Tibial artery (tissue), 4 donors: ENCODE results near the gene SCART1.

ENCODE experiments used
- DNase-seq, 2 donors: peaks; one replicate each; pipeline ENCODE4 v3.0.0-alpha.2; 2019
- H3K27ac ChIP-seq, 2 donors: fragments of 200-600 bp; sonication (generic) in 1 of 2; 1 replicate in 1 of 2; 2 replicates in 1 of 2; pipeline ENCODE4 v1.5.1; 2018 to 2019; ENCODE audit warnings: mild to moderate bottlenecking in 1 of 2
- H3K27me3 ChIP-seq, 2 donors: fragments of 200-600 bp; sonication (generic) in 1 of 2; one replicate each; pipeline versions ENCODE4 v1.5.1 to v1.6.0; 2016 to 2019
- H3K36me3 ChIP-seq, 3 donors: fragments of 200-600 bp; sonication (generic) in 2 of 3; one replicate each; pipeline ENCODE4 v1.5.1; 2016 to 2019; ENCODE audit warnings: mild to moderate bottlenecking in 2 of 3
- H3K4me1 ChIP-seq, 4 donors: fragments of 200-600 bp; sonication (generic) in 2 of 4; 1 replicate in 3 of 4; 2 replicates in 1 of 4; pipeline ENCODE4 v1.5.1; 2016 to 2019
- H3K4me3 ChIP-seq, 2 donors: fragments of 200-600 bp; sonication (generic) in 1 of 2; 1 replicate in 1 of 2; 2 replicates in 1 of 2; pipeline ENCODE4 v1.5.1; 2018 to 2019; ENCODE audit warnings: mild to moderate bottlenecking in 2 of 2
- H3K9me3 ChIP-seq, 3 donors: fragments of 200-600 bp; sonication (generic) in 1 of 3; one replicate each; pipeline ENCODE4 v1.5.1; 2016 to 2019
- intact Hi-C: fragments of 100-400 bp; cut with DNase I; formaldehyde crosslinking; loops from one replicate; pipeline ENCODE4 v1.15.0; 2023; ENCODE audit warnings: low total_unique reads
- TF ChIP-seq, protein P1 (sequence below), 2 experiments: fragments of 200-600 bp in 1 of 2; fragments of 450-650 bp in 1 of 2; IDR thresholded peaks; one replicate each; pipeline ENCODE4 v1.5.1; 2017 to 2019; ENCODE audit warnings: antibody characterized with exemption in 2 of 2, mild to moderate bottlenecking in 1 of 2, moderate library complexity in 1 of 2

Gene SCART1

DNA sequence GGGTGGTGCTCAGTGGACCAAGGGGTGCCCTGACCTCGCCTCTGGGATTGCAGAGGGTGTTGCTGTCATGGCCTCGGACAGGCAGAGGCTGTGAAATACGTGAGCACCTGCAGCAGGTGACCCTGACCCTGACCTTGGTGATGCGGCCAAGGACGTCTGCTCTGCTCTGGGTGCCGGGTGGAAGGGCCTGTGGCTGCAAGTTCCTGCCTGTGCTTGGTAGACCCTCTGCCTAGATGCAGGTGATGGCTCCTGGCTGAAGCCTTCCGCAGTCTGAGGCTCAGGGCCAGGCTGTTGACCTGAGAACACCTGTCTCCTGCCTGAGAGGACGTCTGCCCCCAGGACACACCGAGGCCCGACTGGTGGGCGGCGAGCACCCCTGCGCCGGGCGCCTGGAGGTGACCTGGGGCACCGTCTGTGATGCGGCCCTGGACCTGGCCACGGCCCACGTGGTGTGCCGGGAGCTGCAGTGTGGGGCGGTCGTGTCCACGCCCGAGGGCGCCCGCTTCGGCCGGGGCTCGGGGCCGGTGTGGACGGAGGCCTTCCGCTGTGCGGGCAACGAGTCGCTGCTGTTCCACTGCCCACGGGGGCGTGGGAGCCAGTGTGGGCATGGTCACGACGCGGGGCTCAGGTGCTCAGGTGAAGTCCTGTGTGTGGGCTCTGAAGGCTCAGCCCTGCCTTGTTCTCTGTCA is 4.4 kb downstream of the SCART1 start:
- no peaks in the 10 kb centered on the region for H3K9me3 ChIP-seq
- no peak overlapping the region for H3K27ac ChIP-seq
- no peaks in the 10 kb centered on the region for H3K4me1 ChIP-seq
- H3K27me3 ChIP-seq: no peaks in the 10 kb centered on the region
- TF ChIP-seq, protein P1, sequence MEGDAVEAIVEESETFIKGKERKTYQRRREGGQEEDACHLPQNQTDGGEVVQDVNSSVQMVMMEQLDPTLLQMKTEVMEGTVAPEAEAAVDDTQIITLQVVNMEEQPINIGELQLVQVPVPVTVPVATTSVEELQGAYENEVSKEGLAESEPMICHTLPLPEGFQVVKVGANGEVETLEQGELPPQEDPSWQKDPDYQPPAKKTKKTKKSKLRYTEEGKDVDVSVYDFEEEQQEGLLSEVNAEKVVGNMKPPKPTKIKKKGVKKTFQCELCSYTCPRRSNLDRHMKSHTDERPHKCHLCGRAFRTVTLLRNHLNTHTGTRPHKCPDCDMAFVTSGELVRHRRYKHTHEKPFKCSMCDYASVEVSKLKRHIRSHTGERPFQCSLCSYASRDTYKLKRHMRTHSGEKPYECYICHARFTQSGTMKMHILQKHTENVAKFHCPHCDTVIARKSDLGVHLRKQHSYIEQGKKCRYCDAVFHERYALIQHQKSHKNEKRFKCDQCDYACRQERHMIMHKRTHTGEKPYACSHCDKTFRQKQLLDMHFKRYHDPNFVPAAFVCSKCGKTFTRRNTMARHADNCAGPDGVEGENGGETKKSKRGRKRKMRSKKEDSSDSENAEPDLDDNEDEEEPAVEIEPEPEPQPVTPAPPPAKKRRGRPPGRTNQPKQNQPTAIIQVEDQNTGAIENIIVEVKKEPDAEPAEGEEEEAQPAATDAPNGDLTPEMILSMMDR (IDR thresholded peaks at IDR 0.05): no peak
- intact Hi-C loops: no loop called here
- no peak overlapping the region for H3K4me3 ChIP-seq
- peak in 1 of 2 donors; percentile 55 for DNase-seq
- H3K36me3 ChIP-seq: peaks cover 0 to 37% (median 5%) of the 10 kb centered on the region in 3 donors

DNA sequence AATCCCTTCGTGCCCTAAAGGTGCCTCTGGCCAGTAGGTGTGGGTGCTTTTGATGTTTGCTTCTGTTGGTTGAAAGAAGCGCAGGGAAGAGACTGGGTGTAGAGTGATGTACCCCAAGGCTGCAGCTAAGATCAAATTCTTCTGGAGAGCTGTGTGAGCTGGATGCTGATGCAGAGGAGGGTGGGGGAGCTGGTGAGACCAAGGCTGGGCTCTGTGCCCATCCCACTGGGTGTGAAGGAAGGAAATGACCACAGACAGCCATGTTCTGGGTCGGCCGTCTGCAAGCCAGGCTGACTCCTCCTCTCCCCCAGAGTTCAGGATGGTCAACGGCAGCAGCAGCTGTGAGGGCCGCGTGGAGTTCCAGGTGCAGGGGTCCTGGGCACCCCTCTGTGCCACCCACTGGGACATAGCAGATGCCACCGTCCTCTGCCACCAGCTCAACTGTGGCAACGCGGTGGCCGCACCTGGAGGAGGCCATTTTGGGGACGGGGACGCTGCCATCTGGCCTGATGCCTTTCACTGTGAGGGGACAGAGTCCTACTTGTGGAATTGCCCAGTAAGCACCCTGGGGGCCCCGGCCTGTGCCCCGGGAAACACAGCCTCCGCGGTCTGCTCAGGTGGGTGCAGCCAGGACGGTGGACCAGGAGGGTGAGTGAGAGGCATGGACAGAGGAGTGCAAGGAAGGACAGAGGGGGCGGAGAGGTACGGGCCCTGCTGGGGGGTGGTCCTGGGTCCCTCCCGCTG is 5.1 kb downstream of the SCART1 start:
- H3K36me3 ChIP-seq: peaks cover 0 to 38% (median 5%) of the 10 kb centered on the region in 3 donors
- no peaks in the 10 kb centered on the region for H3K4me1 ChIP-seq
- no peaks in the 10 kb centered on the region for H3K9me3 ChIP-seq
- no peak overlapping the region for H3K27ac ChIP-seq
- no peaks in the 10 kb centered on the region for H3K27me3 ChIP-seq
- DNase-seq: peak in 1 of 2 donors; percentile 61
- H3K4me3 ChIP-seq: no peak overlapping the region
- intact Hi-C loops: no loop called here
- TF ChIP-seq, protein P1 (IDR thresholded peaks at IDR 0.05): no peak

DNA sequence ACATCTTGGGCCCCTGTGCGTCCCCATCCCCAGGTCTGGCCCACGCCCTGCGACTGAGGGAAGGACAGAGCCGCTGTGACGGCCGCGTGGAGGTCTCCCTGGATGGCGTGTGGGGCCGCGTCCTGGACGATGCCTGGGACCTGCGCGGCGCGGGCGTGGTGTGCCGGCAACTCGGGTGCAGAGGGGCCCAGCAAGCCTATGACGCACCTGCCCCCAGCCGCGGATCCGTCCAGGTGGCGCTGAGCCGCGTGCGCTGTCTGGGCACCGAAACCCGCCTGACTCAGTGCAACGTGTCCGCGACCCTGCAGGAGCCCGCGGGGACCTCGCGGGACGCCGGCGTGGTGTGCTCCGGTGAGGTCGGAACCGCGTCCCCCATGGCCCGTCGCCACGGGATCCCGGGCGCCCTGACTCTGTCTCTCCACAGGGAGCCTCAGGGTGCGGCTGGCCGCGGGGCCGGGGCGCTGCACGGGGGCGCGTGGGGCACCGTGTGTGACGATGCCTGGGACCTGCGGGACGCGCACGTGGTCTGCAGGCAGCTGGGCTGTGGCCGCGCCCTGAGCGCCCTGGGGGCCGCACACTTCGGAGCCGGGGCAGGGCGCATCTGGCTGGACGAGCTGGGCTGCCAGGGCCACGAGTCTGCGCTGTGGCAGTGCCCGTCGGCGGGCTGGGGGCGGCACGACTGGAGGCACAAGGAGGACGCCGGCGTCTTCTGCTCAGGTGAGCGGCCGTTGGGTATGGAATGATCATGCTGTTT is 5.9 kb downstream of the SCART1 start:
- H3K9me3 ChIP-seq: no peaks in the 10 kb centered on the region
- TF ChIP-seq, protein P1 (IDR thresholded peaks at IDR 0.05): no peak
- H3K27me3 ChIP-seq: no peaks in the 10 kb centered on the region
- H3K4me1 ChIP-seq: no peaks in the 10 kb centered on the region
- H3K36me3 ChIP-seq: peaks cover 0 to 45% (median 5%) of the 10 kb centered on the region in 3 donors
- no peak overlapping the region for H3K27ac ChIP-seq
- H3K4me3 ChIP-seq: no peak overlapping the region
- intact Hi-C loops: no loop called here
- DNase-seq: peak in 1 of 2 donors; percentile 48

DNA sequence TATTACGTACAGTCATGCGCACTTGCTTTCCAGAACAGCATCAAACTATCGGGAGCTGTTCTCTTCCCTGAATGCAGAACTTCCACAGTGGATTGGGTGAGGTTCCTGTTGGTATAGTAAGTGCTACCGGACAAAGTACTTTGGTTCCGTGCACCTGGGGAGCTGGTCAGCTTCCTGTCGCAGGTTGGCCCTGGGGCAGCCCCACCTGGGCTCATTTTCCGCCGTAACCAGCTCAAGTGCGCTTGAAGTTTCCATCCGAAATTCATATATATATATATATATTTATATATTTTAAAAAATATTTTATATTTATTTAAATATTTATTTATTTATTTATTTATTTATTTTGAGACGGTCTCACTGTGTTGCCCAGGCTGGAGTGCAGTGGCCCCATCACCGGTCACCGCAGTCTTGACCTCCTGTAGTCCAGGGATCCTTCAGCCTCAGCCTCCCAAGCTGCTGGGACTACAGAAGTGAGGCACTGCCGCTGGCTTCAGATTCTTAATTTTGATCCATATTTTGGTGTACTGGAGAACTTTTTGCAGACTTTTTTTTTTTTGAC is 6.5 kb downstream of the SCART1 start:
- H3K27ac ChIP-seq: no peak overlapping the region
- no peak for DNase-seq
- H3K4me3 ChIP-seq: no peak overlapping the region
- no peaks in the 10 kb centered on the region for H3K9me3 ChIP-seq
- H3K4me1 ChIP-seq: no peaks in the 10 kb centered on the region
- intact Hi-C loops: no loop called here
- H3K36me3 ChIP-seq: peaks cover 0 to 50% (median 5%) of the 10 kb centered on the region in 3 donors
- TF ChIP-seq, protein P1 (IDR thresholded peaks at IDR 0.05): no peak
- no peaks in the 10 kb centered on the region for H3K27me3 ChIP-seq

DNA sequence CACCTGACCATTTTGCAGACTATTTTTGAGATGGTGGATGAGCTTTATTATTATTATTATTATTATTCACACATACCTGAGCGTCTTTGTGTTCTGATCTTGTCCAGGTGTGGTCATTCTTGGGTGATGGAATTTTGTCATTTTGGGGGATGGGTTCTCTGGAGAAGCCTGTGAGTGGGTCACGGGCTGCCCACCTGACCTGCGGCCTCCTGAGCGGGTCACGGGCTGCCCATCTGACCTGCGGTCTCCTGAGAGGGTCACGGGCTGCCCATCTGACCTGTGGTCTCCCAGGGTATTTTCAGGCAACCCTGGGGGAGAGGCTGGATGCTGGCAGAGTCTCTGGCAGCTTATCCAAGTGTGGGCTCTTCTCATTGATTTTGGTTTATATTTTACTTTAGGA is 7.3 kb downstream of the SCART1 start:
- Histone ChIP-seq H3K4me1 (no peaks in the 10 kb centered on the region), H3K27ac (no peak overlapping the region), H3K9me3 (no peaks in the 10 kb centered on the region), H3K36me3 (peaks cover 0 to 45% (median 5%) of the 10 kb centered on the region in 3 donors), H3K4me3 (no peak overlapping the region), H3K27me3 (no peaks in the 10 kb centered on the region)
- peak in 1 of 2 donors; percentile 24 for DNase-seq
- intact Hi-C loops: no loop called here
- TF ChIP-seq, protein P1 (IDR thresholded peaks at IDR 0.05): no peak
